Pancreas (tissue), 10 donors: Measurements from ENCODE around the gene ZBTB7B. TPM values are rescaled to one million over a fixed set of nuclear protein-coding genes. Genes with fewer than 3 reads are reported as not detected.

ENCODE experiments used
- ATAC-seq, 4 donors: fragments of 200-7000 bp; cut with Tn5 transposase; one replicate each; pipeline versions ENCODE4 v1.8.0 to v1.9.1; 2020; ENCODE audit warnings: mild to moderate bottlenecking in 4 of 4, moderate library complexity in 4 of 4
- DNase-seq, 6 donors: peaks; one replicate each; pipeline ENCODE4 v3.0.0-alpha.2; 2020
- FAIRE-seq: peaks from 2 replicates; lab custom pipeline; 2012; peaks lifted over from hg19 to GRCh38; lab: Jason Lieb, UNC
- H3K27ac ChIP-seq, 4 donors: fragments of 200-600 bp; sonication (generic); 1 replicate in 3 of 4; 2 replicates in 1 of 4; pipeline versions ENCODE4 v1.5.0 to v1.8.0; 2020
- H3K27me3 ChIP-seq, 4 donors: fragments of 200-600 bp; one replicate each; pipeline ENCODE4 v1.8.0; 2021
- H3K36me3 ChIP-seq, 3 donors: fragments of 200-600 bp; sonication (generic) in 1 of 3; one replicate each; pipeline versions ENCODE4 v1.5.0 to v1.8.0; 2020 to 2021
- H3K4me1 ChIP-seq, 3 donors: fragments of 200-600 bp; one replicate each; pipeline ENCODE4 v1.8.0; 2021
- H3K4me3 ChIP-seq, 4 donors: fragments of 200-600 bp; sonication (generic) in 2 of 4; one replicate each; pipeline versions ENCODE4 v1.5.0 to v1.8.0; 2020 to 2021
- H3K9me3 ChIP-seq, 4 donors: fragments of 200-600 bp; one replicate each; pipeline ENCODE4 v1.8.0; 2021
- CTCF ChIP-seq, 4 donors: fragments of 200-600 bp; sonication (generic) in 3 of 4; IDR thresholded peaks; one replicate each; pipeline versions ENCODE4 v1.5.0 to v1.8.0; 2021; ENCODE audit warnings: antibody characterized with exemption in 4 of 4
- WGBS, 2 donors: extraction: QIAGEN DNeasy Blood & Tissue Kit; methylation state at CpG; one replicate each; pipeline ENCODE4 v1.1.7; 2013; 5-methylcytosine and 5-hydroxymethylcytosine counted together
- intact Hi-C, 3 donors: fragments of 100-400 bp; cut with DNase I; formaldehyde crosslinking; loops; one replicate each; pipeline versions ENCODE4 v1.11.1 to v1.14.2; 2022
- microRNA-seq, 2 donors: library from miRNA; unstranded; fragments of <30 nt; microRNA quantifications; one replicate each; pipeline versions ENCODE4 to v1.1.0, GENCODE V29; 2019 to 2020
- polyA plus RNA-seq, 2 donors: library from polyadenylated mRNA; stranded (reverse); fragments of 200-250 nt; gene quantifications; one replicate each; pipeline ENCODE4 v1.2.3, GENCODE V29; 2013
- total RNA-seq, 6 donors: library from RNA; stranded (reverse); fragmentation: NEBNext Ultra II Directional in 4 of 6; extraction: Animal tissue kit (Norgen Biotek cat#: 25700) in 4 of 6; gene quantifications; one replicate each; pipeline versions ENCODE4 v1.2.1 to v1.2.4, GENCODE V29; 2021 to 2023
- donor health status: healthy with polysubstance abuse.
- donor health status: DM: no; HTN: no; CAD: no; lungs with moderate emphysema.
- donor health status: DM: no; HTN: no; CAD: no.
- donor health status: control.
- donor health status: control.
- donor health status: Bipolar disorder and iron deficiency.
- donor health status: DM: yes; HTN: yes; CAD: no.
- donor health status: DM: no; HTN: no; CAD: no.
- donor health status: DM: no; HTN: no; CAD: no.
- donor health status: DM: yes; HTN: yes; CAD: no.

ZBTB7B gene
- total and polyA plus RNA-seq, 8 donors: 19.8 to 38.4 (median 34.4) TPM

- WGBS, 2 donors: 81 to 87% methylated on average over 8 of the region's 8 CpGs
- H3K9me3 ChIP-seq: no peaks in the 10 kb centered on the region
- FAIRE-seq: no peak
These were observed 64.2 kb downstream of the ZBTB7B start for GRCh38 chr1:155066777-155067176.

More at GRCh38 chr1:155066777-155067176, 64.2 kb downstream of the ZBTB7B start:
- Histone ChIP-seq H3K27ac (no peak overlapping the region), H3K4me3 (no peak overlapping the region), H3K27me3 (no peaks in the 10 kb centered on the region), H3K4me1 (peaks cover 16 to 22% (median 21%) of the 10 kb centered on the region in 3 donors), H3K36me3 (no peaks in the 10 kb centered on the region)
- DNase-seq: no peak
- intact Hi-C loops: no loop called here
- no peak for TF ChIP-seq CTCF (IDR thresholded peaks at IDR 0.05)
- ATAC-seq: no peak

Small RNA genes within 50 kb of the gene (microRNA-seq; reads per million reads assigned to microRNA genes)
- 0 to 0.29 reads per million in 2 donors for gene MIR4258

Other genes with a start within 250 kb of the ZBTB7B start
- gene KCNN3, start 132.5 kb upstream of the ZBTB7B start, total RNA-seq: 1 to 10 TPM in 1 of 6 donors, under 1 TPM in 5; 0.23 to 1.0 (median 0.36) TPM
- gene KCNN3, start 132.5 kb upstream of the ZBTB7B start, polyA plus RNA-seq: under 1 TPM; 0.11 to 0.35 TPM
- 10 to 100 TPM; 12.4 to 23.3 (median 16.8) TPM for gene PMVK, start 66.1 kb upstream of the ZBTB7B start, total RNA-seq
- gene PMVK, start 66.1 kb upstream of the ZBTB7B start, polyA plus RNA-seq: 10 to 100 TPM; 15.9 to 32.4 TPM
- gene PBXIP1, start 46.7 kb upstream of the ZBTB7B start, total RNA-seq: 10 to 100 TPM; 15.6 to 53.1 (median 24.9) TPM
- 10 to 100 TPM; 29.5 to 45.4 TPM for gene PBXIP1, start 46.7 kb upstream of the ZBTB7B start, polyA plus RNA-seq
- gene PYGO2, start 41.0 kb upstream of the ZBTB7B start, total RNA-seq: 10 to 100 TPM in 3 of 6 donors, 1 to 10 TPM in 3; 8.1 to 18.3 (median 9.9) TPM
- gene PYGO2, start 41.0 kb upstream of the ZBTB7B start, polyA plus RNA-seq: 10 to 100 TPM; 13.3 to 19.5 TPM
- 10 to 100 TPM; 32.3 to 53.4 (median 40.7) TPM for gene SHC1, start 32.1 kb upstream of the ZBTB7B start, total RNA-seq
- gene SHC1, start 32.1 kb upstream of the ZBTB7B start, polyA plus RNA-seq: 10 to 100 TPM; 37.4 to 47.6 TPM
- gene CKS1B, start 28.1 kb upstream of the ZBTB7B start, total RNA-seq: 10 to 100 TPM in 3 of 6 donors, 1 to 10 TPM in 3; 6.7 to 12.0 (median 10.2) TPM
- 10 to 100 TPM in 1 of 2 donors, 1 to 10 TPM in 1; 6.7 to 19.5 TPM for gene CKS1B, start 28.1 kb upstream of the ZBTB7B start, polyA plus RNA-seq
- 10 to 100 TPM in 4 of 6 donors, 1 to 10 TPM in 2; 8.3 to 14.1 (median 11.9) TPM for gene FLAD1, start 19.5 kb upstream of the ZBTB7B start, total RNA-seq
- gene FLAD1, start 19.5 kb upstream of the ZBTB7B start, polyA plus RNA-seq: 10 to 100 TPM; 22.6 to 28.6 TPM
- gene LENEP, start 9.2 kb upstream of the ZBTB7B start, total RNA-seq: under 1 TPM in 1 of 6 donors, not detected in 5; 0.29 TPM
- not detected for gene LENEP, start 9.2 kb upstream of the ZBTB7B start, polyA plus RNA-seq
- gene DCST2, start 31.0 kb downstream of the ZBTB7B start, total RNA-seq: under 1 TPM; 0.12 to 0.94 (median 0.22) TPM
- gene DCST2, start 31.0 kb downstream of the ZBTB7B start, polyA plus RNA-seq: 1 to 10 TPM; 3.9 to 5.1 TPM
- under 1 TPM in 1 of 6 donors, not detected in 5; 0.14 TPM for gene DCST1, start 31.0 kb downstream of the ZBTB7B start, total RNA-seq
- gene DCST1, start 31.0 kb downstream of the ZBTB7B start, polyA plus RNA-seq: not detected
- gene ADAM15, start 48.5 kb downstream of the ZBTB7B start, total RNA-seq: 10 to 100 TPM; 23.7 to 37.6 (median 33.2) TPM
- 100 to 1,000 TPM; 114 to 125 TPM for gene ADAM15, start 48.5 kb downstream of the ZBTB7B start, polyA plus RNA-seq
- gene EFNA4, start 60.9 kb downstream of the ZBTB7B start, total RNA-seq: 1 to 10 TPM; 2.1 to 5.6 (median 3.1) TPM
- gene EFNA4, start 60.9 kb downstream of the ZBTB7B start, polyA plus RNA-seq: 1 to 10 TPM; 6.0 to 6.2 TPM
- 1 to 10 TPM in 2 of 6 donors, under 1 TPM in 4; 0.52 to 1.2 (median 0.70) TPM for gene EFNA3, start 76.0 kb downstream of the ZBTB7B start, total RNA-seq
- gene EFNA3, start 76.0 kb downstream of the ZBTB7B start, polyA plus RNA-seq: under 1 TPM; 0.72 to 0.99 TPM
- 10 to 100 TPM; 19.5 to 45.9 (median 30.4) TPM for gene EFNA1, start 125.1 kb downstream of the ZBTB7B start, total RNA-seq
- gene EFNA1, start 125.1 kb downstream of the ZBTB7B start, polyA plus RNA-seq: 10 to 100 TPM; 47.9 to 91.7 TPM
- 10 to 100 TPM; 18.7 to 33.3 (median 26.2) TPM for gene SLC50A1, start 133.1 kb downstream of the ZBTB7B start, total RNA-seq
- gene SLC50A1, start 133.1 kb downstream of the ZBTB7B start, polyA plus RNA-seq: 10 to 100 TPM; 32.8 to 33.0 TPM
- 10 to 100 TPM; 39.4 to 46.5 (median 42.3) TPM for gene DPM3, start 137.7 kb downstream of the ZBTB7B start, total RNA-seq
- gene DPM3, start 137.7 kb downstream of the ZBTB7B start, polyA plus RNA-seq: 100 to 1,000 TPM; 211 to 227 TPM
- gene KRTCAP2, start 170.5 kb downstream of the ZBTB7B start, total RNA-seq: 100 to 1,000 TPM in 4 of 6 donors, 10 to 100 TPM in 2; 91.8 to 119 (median 102) TPM
- 100 to 1,000 TPM; 182 to 238 TPM for gene KRTCAP2, start 170.5 kb downstream of the ZBTB7B start, polyA plus RNA-seq
- under 1 TPM; 0.19 to 0.59 (median 0.33) TPM for gene TRIM46, start 171.0 kb downstream of the ZBTB7B start, total RNA-seq
- 1 to 10 TPM; 1.2 to 4.1 TPM for gene TRIM46, start 171.0 kb downstream of the ZBTB7B start, polyA plus RNA-seq
- 10 to 100 TPM in 5 of 6 donors, 1 to 10 TPM in 1; 9.9 to 31.1 (median 14.6) TPM for gene THBS3, start 205.1 kb downstream of the ZBTB7B start, total RNA-seq
- gene THBS3, start 205.1 kb downstream of the ZBTB7B start, polyA plus RNA-seq: 10 to 100 TPM; 69.1 to 78.6 TPM
- gene MTX1, start 205.9 kb downstream of the ZBTB7B start, total RNA-seq: 10 to 100 TPM; 10.7 to 18.4 (median 15.7) TPM
- 10 to 100 TPM; 34.3 to 36.8 TPM for gene MTX1, start 205.9 kb downstream of the ZBTB7B start, polyA plus RNA-seq